Osteoblast (primary cell): ENCODE results near the gene B3GALNT1. TPM values are rescaled to one million over a fixed set of nuclear protein-coding genes. Genes with fewer than 3 reads are reported as not detected.

Experiments
- DNase-seq: peaks from one replicate; pipeline ENCODE4 v3.0.0; 2011; ENCODE audit warnings: low spot score, mixed read lengths; ENCODE audit not compliant: insufficient read length; ENCODE audit errors: missing footprints
- H2AFZ ChIP-seq: 2 replicates; pipeline ENCODE4 v1.6.0; 2011; ENCODE audit warnings: mild to moderate bottlenecking, low read length
- H3K27ac ChIP-seq: 2 replicates; pipeline ENCODE4 v1.5.1; 2011; ENCODE audit warnings: mild to moderate bottlenecking, low read depth, low read length, moderate library complexity
- H3K27me3 ChIP-seq: 2 replicates; pipeline ENCODE4 v1.6.0; 2012; ENCODE audit warnings: mild to moderate bottlenecking, control low read depth, inconsistent platforms, low read length, moderate library complexity; ENCODE audit not compliant: insufficient read depth
- H3K36me3 ChIP-seq: 2 replicates; pipeline ENCODE4 v1.5.1; 2011; ENCODE audit warnings: mild to moderate bottlenecking, low read length, control low read depth, moderate library complexity; ENCODE audit not compliant: insufficient read depth
- H3K4me1 ChIP-seq: 2 replicates; pipeline ENCODE4 v1.5.1; 2011; ENCODE audit warnings: mild to moderate bottlenecking, low read length, control low read depth, moderate library complexity; ENCODE audit not compliant: insufficient read depth
- H3K4me2 ChIP-seq: 2 replicates; pipeline ENCODE4 v1.6.0; 2011; ENCODE audit warnings: mild to moderate bottlenecking, low read length; ENCODE audit not compliant: insufficient read depth
- H3K4me3 ChIP-seq: fragments of 200-600 bp; sonication (generic); 3 replicates; pipeline ENCODE4 v1.5.1; 2012; ENCODE audit warnings: mild to moderate bottlenecking, low read length, inconsistent platforms; ENCODE audit not compliant: insufficient read depth
- H3K79me2 ChIP-seq: 2 replicates; pipeline ENCODE4 v1.6.0; 2012; ENCODE audit warnings: mild to moderate bottlenecking, low read length, control low read depth, inconsistent platforms; ENCODE audit not compliant: insufficient read depth
- H3K9me3 ChIP-seq: 2 replicates; pipeline ENCODE4 v1.5.1; 2011; ENCODE audit warnings: low read depth, low read length, control low read depth
- H4K20me1 ChIP-seq: 2 replicates; pipeline ENCODE4 v1.6.0; 2012; ENCODE audit warnings: mild to moderate bottlenecking, low read length, control low read depth; ENCODE audit not compliant: insufficient read depth
- CTCF ChIP-seq: IDR thresholded peaks from 2 replicates; pipeline ENCODE4 v1.5.1; 2011; ENCODE audit warnings: mild to moderate bottlenecking, low read depth, low read length, moderate library complexity; ENCODE audit errors: extremely low read depth
- total RNA-seq: library from RNA; depleted of rRNA; stranded (reverse); fragments of >200 nt; gene quantifications from 2 replicates; pipeline ENCODE4 v1.2.3, GENCODE V29; 2012

B3GALNT1 gene
- total RNA-seq, 1 donor: 25.0 TPM

DNA sequence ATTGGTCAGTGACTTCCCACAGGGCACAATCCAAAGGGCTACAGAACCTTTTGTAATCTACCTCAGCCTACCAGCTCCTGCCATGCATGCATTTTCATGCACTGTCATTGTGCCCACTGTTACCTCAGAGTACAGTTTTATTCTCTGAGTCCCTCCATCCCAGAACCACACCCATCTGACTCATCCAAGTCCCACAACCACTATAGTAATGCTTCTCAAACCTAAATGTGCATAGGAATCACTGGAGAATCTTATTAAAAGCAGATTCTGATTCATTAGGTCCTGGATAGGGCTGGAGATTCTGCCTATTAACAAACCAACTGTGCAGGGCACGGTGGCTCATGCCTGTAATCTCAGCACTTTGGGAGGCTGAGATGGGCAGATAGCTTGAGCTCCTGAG lies 3.7 kb upstream of the B3GALNT1 start:
- Histone ChIP-seq H3K27ac (no peak overlapping the region), H3K79me2 (no peaks in the 10 kb centered on the region), H4K20me1 (no peaks in the 10 kb centered on the region), H3K27me3 (no peaks in the 10 kb centered on the region), H3K9me3 (no peaks in the 10 kb centered on the region), H3K4me1 (peaks cover 9% of the 10 kb centered on the region), H3K36me3 (no peaks in the 10 kb centered on the region), H2AFZ (no peak overlapping the region), H3K4me2 (no peak overlapping the region), H3K4me3 (no peak overlapping the region)
- TF ChIP-seq CTCF: no peak
- DNase-seq: peak; percentile 58

- no peak overlapping the region for H3K4me3 ChIP-seq
- peaks cover 9% of the 10 kb centered on the region for H3K4me1 ChIP-seq
- no peak for TF ChIP-seq CTCF
These were observed 2.2 kb upstream of the B3GALNT1 start for GRCh38 chr3:161107311-161107710.

GRCh38 chr3:161103776-161104385 lies 1.3 kb downstream of the B3GALNT1 start:
- Histone ChIP-seq H3K4me3 (peak overlapping the region; percentile 86), H4K20me1 (no peaks in the 10 kb centered on the region), H3K36me3 (peaks cover 18% of the 10 kb centered on the region), H3K4me2 (peak overlapping the region; percentile 80), H3K4me1 (peaks cover 9% of the 10 kb centered on the region), H3K79me2 (no peaks in the 10 kb centered on the region), H3K27ac (peak overlapping the region; percentile 61), H2AFZ (peak overlapping the region; percentile 64), H3K9me3 (no peaks in the 10 kb centered on the region), H3K27me3 (no peaks in the 10 kb centered on the region)
- no peak for TF ChIP-seq CTCF
- DNase-seq: peak; percentile 43

More at GRCh38 chr3:161107311-161107710, 2.2 kb upstream of the B3GALNT1 start:
- H3K27me3 ChIP-seq: no peaks in the 10 kb centered on the region
- DNase-seq: no peak
- no peak overlapping the region for H2AFZ ChIP-seq
- no peaks in the 10 kb centered on the region for H4K20me1 ChIP-seq
- no peaks in the 10 kb centered on the region for H3K9me3 ChIP-seq
- H3K79me2 ChIP-seq: no peaks in the 10 kb centered on the region
- H3K36me3 ChIP-seq: peaks cover 6% of the 10 kb centered on the region
- H3K27ac ChIP-seq: no peak overlapping the region
- no peak overlapping the region for H3K4me2 ChIP-seq

- Histone ChIP-seq H4K20me1 (no peaks in the 10 kb centered on the region), H3K27ac (no peak overlapping the region), H3K4me1 (peaks cover 9% of the 10 kb centered on the region), H3K36me3 (peaks cover 18% of the 10 kb centered on the region), H3K27me3 (no peaks in the 10 kb centered on the region), H3K4me2 (no peak overlapping the region), H3K79me2 (no peaks in the 10 kb centered on the region), H3K9me3 (no peaks in the 10 kb centered on the region), H3K4me3 (no peak overlapping the region), H2AFZ (no peak overlapping the region)
- TF ChIP-seq CTCF: no peak
- no peak for DNase-seq
These were observed 3.5 kb downstream of the B3GALNT1 start for GRCh38 chr3:161101609-161102008.
